Aorta (tissue), 5 donors: ENCODE measurements around the gene ITGB2. TPM values are rescaled to one million over a fixed set of nuclear protein-coding genes. Genes with fewer than 3 reads are reported as not detected.

Experiments used
- ATAC-seq: fragments of 200-7000 bp; cut with Tn5 transposase; one replicate; pipeline ENCODE4 v1.9.1; 2022; ENCODE audit warnings: moderate library complexity; ENCODE audit not compliant: low FRiP score
- DNase-seq, 2 donors: peaks; one replicate each; pipeline ENCODE4 v3.0.0-alpha.2; 2020
- H3K27ac ChIP-seq, 2 donors: one replicate each; pipeline ENCODE4 v1.5.1; 2013; ENCODE audit warnings: low read length in 2 of 2, mild to moderate bottlenecking in 2 of 2, moderate library complexity in 2 of 2, control low read depth in 1 of 2, inconsistent platforms in 1 of 2, low read depth in 1 of 2
- H3K27me3 ChIP-seq, 2 donors: one replicate each; pipeline ENCODE4 v1.6.1; 2013; ENCODE audit warnings: control low read depth in 1 of 2, low read length in 1 of 2, mild to moderate bottlenecking in 1 of 2, moderate library complexity in 1 of 2; ENCODE audit not compliant: insufficient read depth in 2 of 2, control insufficient read depth in 1 of 2
- H3K36me3 ChIP-seq, 2 donors: one replicate each; pipeline ENCODE4 v1.6.1; 2013; ENCODE audit warnings: control low read depth in 1 of 2, low read length in 1 of 2, mild to moderate bottlenecking in 1 of 2; ENCODE audit not compliant: insufficient read depth in 2 of 2, control insufficient read depth in 1 of 2
- H3K4me1 ChIP-seq, 2 donors: one replicate each; pipeline ENCODE4 v1.6.1; 2013; ENCODE audit warnings: low read length in 2 of 2, control low read depth in 1 of 2, mild to moderate bottlenecking in 1 of 2, moderate library complexity in 1 of 2; ENCODE audit not compliant: insufficient read depth in 2 of 2, control insufficient read depth in 1 of 2
- H3K4me3 ChIP-seq, 2 donors: one replicate each; pipeline ENCODE4 v1.5.1; 2013; ENCODE audit warnings: low read length in 2 of 2, control low read depth in 1 of 2, mild to moderate bottlenecking in 1 of 2
- H3K9me3 ChIP-seq: one replicate; pipeline ENCODE4 v1.6.1; 2013; ENCODE audit warnings: mild to moderate bottlenecking, low read length; ENCODE audit not compliant: control insufficient read depth
- WGBS, 2 donors: extraction: QIAGEN DNeasy Blood & Tissue Kit; methylation state at CpG; one replicate each; pipeline ENCODE4 v1.1.7; 2013; 5-methylcytosine and 5-hydroxymethylcytosine counted together
- intact Hi-C, 2 donors: fragments of 100-400 bp; cut with DNase I; formaldehyde crosslinking; loops; one replicate each; pipeline versions ENCODE4 v1.14.2 to v1.15.0; 2022
- polyA plus RNA-seq, 2 donors: library from polyadenylated mRNA; stranded (reverse); fragments of 200-250 nt; gene quantifications; one replicate each; pipeline ENCODE4 v1.2.3, GENCODE V29; 2013
- total RNA-seq, 2 donors: library from RNA; stranded (reverse); fragmentation: NEBNext Ultra II Directional; extraction: Animal tissue kit (Norgen Biotek cat#: 25700); gene quantifications; one replicate each; pipeline ENCODE4 v1.2.1, GENCODE V29; 2021
- donor health status: healthy with polysubstance abuse.
- donor health status: Bipolar disorder and iron deficiency.
- donor health status: DM: no; HTN: no; CAD: no.
- donor health status: DM: no; HTN: no; CAD: no.
- donor health status: DM: yes; HTN: yes; CAD: no.

The ITGB2 gene
- total and polyA plus RNA-seq, 4 donors = 6.7 to 110 (median 57.0) TPM

GRCh38 chr21:44938772-44939531, 18.3 kb upstream of the ITGB2 start:
- no peak overlapping the region for H3K4me3 ChIP-seq
- intact Hi-C loops = no loop called here
- H3K9me3 ChIP-seq = no peaks in the 10 kb centered on the region
- H3K27ac ChIP-seq = no peak overlapping the region
- peaks cover 0 to 2% of the 10 kb centered on the region in 2 donors for H3K36me3 ChIP-seq
- no peaks in the 10 kb centered on the region for H3K4me1 ChIP-seq
- ATAC-seq = no peak
- no peaks in the 10 kb centered on the region for H3K27me3 ChIP-seq
- WGBS, 2 donors = 87% methylated on average over 18 of the region's 18 CpGs
- peak; percentile 14 to 28 for DNase-seq

DNA sequence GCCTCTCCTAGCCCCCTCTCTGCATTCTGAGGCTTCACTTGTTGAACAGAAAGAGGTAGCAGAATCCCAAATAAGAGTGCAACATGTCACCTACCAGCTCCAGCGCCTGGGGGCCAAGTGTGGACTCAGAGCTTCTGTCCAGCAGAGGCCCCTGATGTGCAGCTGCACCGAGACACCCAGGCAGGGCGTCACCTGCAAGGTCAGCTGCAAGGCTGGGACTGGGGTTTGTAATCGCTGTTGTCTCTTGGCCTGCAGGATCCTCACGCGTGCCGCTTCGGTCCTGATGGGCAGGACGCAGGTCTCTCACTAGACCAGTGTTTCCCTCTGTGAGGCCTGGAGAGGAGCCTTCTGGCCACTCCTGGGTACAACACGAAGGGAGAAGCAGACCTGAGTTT, 14.8 kb upstream of the ITGB2 start:
- no peaks in the 10 kb centered on the region for H3K4me1 ChIP-seq
- intact Hi-C loops = loop anchor here in 1 of 2 donors (2.0 kb wide), 1 partner anchor 43 kb away; no protein-coding TSS in a partner anchor

GRCh38 chr21:44934797-44935532, 14.3 kb upstream of the ITGB2 start:
- WGBS, 2 donors = 92 to 96% methylated on average over 9 of the region's 9 CpGs
- intact Hi-C loops = loop anchor here (2.0 to 5.0 kb wide), 3 partner anchors 42 to 133 kb away; partner anchors contain the start of gene UBE2G2 (in 1 of the 2)
- no peak overlapping the region for H3K4me3 ChIP-seq
- peak; percentile 35 to 69 for DNase-seq
- no peaks in the 10 kb centered on the region for H3K9me3 ChIP-seq
- H3K4me1 ChIP-seq = no peaks in the 10 kb centered on the region
- no peaks in the 10 kb centered on the region for H3K36me3 ChIP-seq
- ATAC-seq = no peak
- H3K27ac ChIP-seq = no peak overlapping the region
- no peaks in the 10 kb centered on the region for H3K27me3 ChIP-seq

More for the DNA sequence above, 14.8 kb upstream of the ITGB2 start:
- Histone ChIP-seq H3K27me3 (no peaks in the 10 kb centered on the region), H3K27ac (no peak overlapping the region), H3K4me3 (no peak overlapping the region), H3K36me3 (no peaks in the 10 kb centered on the region), H3K9me3 (no peaks in the 10 kb centered on the region)
- ATAC-seq (no peak), DNase-seq (peak; percentile 36 to 41)
- 93% methylated on average over 10 of the region's 10 CpGs for WGBS, 2 donors

- Histone ChIP-seq H3K9me3 (no peaks in the 10 kb centered on the region), H3K4me3 (no peak overlapping the region), H3K4me1 (no peaks in the 10 kb centered on the region), H3K36me3 (no peaks in the 10 kb centered on the region), H3K27ac (no peak overlapping the region), H3K27me3 (no peaks in the 10 kb centered on the region)
- DNase-seq = no peak
- intact Hi-C loops = loop anchor here (2.0 to 5.0 kb wide), 3 partner anchors 41 to 132 kb away; partner anchors contain the start of gene UBE2G2 (in 1 of the 2)
- ATAC-seq = no peak
- 94 to 98% methylated on average over 6 of the region's 6 CpGs for WGBS, 2 donors
Observed at GRCh38 chr21:44934276-44934675, 13.6 kb upstream of the ITGB2 start.

- H3K27me3 ChIP-seq = no peaks in the 10 kb centered on the region
- intact Hi-C loops = loop anchor here (2.0 to 5.0 kb wide), 3 partner anchors 41 to 132 kb away; partner anchors contain the start of gene UBE2G2 (in 1 of the 2)
Observed at GRCh38 chr21:44933918-44934260, 13.2 kb upstream of the ITGB2 start.

GRCh38 chr21:44933199-44933917, 12.7 kb upstream of the ITGB2 start:
- H3K4me3 ChIP-seq = no peak overlapping the region
- DNase-seq (peak; percentile 38 to 71), ATAC-seq (no peak)
- H3K27me3 ChIP-seq = no peaks in the 10 kb centered on the region
- H3K9me3 ChIP-seq = no peaks in the 10 kb centered on the region
- intact Hi-C loops = loop anchor here (5.0 kb wide), 2 partner anchors 41 to 131 kb away; partner anchors contain the start of gene UBE2G2 (in 1 of the 2)
- no peaks in the 10 kb centered on the region for H3K4me1 ChIP-seq
- WGBS, 2 donors = 73 to 77% methylated on average over 25 of the region's 25 CpGs
- no peak overlapping the region for H3K27ac ChIP-seq
- no peaks in the 10 kb centered on the region for H3K36me3 ChIP-seq

More at GRCh38 chr21:44933918-44934260, 13.2 kb upstream of the ITGB2 start:
- Histone ChIP-seq H3K27ac (no peak overlapping the region), H3K9me3 (no peaks in the 10 kb centered on the region), H3K36me3 (no peaks in the 10 kb centered on the region), H3K4me1 (no peaks in the 10 kb centered on the region), H3K4me3 (no peak overlapping the region)
- 91 to 95% methylated on average over 6 of the region's 6 CpGs for WGBS, 2 donors
- DNase-seq (peak in 1 of 2 donors; percentile 49), ATAC-seq (no peak)

- WGBS, 2 donors = 2 to 3% methylated on average over 56 to 68 of the region's 68 CpGs
- H3K27me3 ChIP-seq = no peaks in the 10 kb centered on the region
Observed at GRCh38 chr21:44932408-44933181, 11.9 kb upstream of the ITGB2 start.

More at GRCh38 chr21:44932408-44933181, 11.9 kb upstream of the ITGB2 start:
- peak; percentile 71 to 87 for DNase-seq
- Histone ChIP-seq H3K9me3 (no peaks in the 10 kb centered on the region), H3K4me3 (peak overlapping the region; percentile 3 to 31), H3K36me3 (no peaks in the 10 kb centered on the region), H3K27ac (no peak overlapping the region), H3K4me1 (no peaks in the 10 kb centered on the region)
- peak; percentile 34 for ATAC-seq
- intact Hi-C loops = loop anchor here (5.0 kb wide), 2 partner anchors 40 to 130 kb away; partner anchors contain the start of gene UBE2G2 (in 1 of the 2)
